H1 (cell line): ENCODE data around the gene PIGA. TPM values are rescaled to one million over a fixed set of nuclear protein-coding genes. Genes with fewer than 3 reads are reported as not detected.

Experiments
- ASH2L ChIP-seq: fragments of 200-600, 300-600 bp; sonication (generic); IDR thresholded peaks from one replicate; pipeline ENCODE4 v1.7.1; 2017; ENCODE audit warnings: low read length
- CHD1 ChIP-seq: IDR thresholded peaks from 2 replicates; pipeline ENCODE4 v1.6.1; 2012; ENCODE audit warnings: low read depth, low read length, improper control_type of control experiment
- NRF1 ChIP-seq: IDR thresholded peaks from 2 replicates; pipeline ENCODE4 v1.6.1; 2011; ENCODE audit warnings: mild to moderate bottlenecking, low read depth, low read length, improper control_type of control experiment
- SIRT6 ChIP-seq: IDR thresholded peaks from one replicate; pipeline ENCODE4 v1.7.1; 2012; ENCODE audit warnings: low read length, inconsistent platforms
- TBP ChIP-seq: IDR thresholded peaks from 2 replicates; pipeline ENCODE4 v1.6.1; 2011; ENCODE audit warnings: low read depth, low read length, improper control_type of control experiment
- polyA plus RNA-seq, 7 experiments: library from polyadenylated mRNA; depleted of rRNA in 3 of 7; stranded (reverse) in 5 of 7; unstranded in 2 of 7; fragments of >200 nt in 5 of 7; fragments of 200-250 nt in 2 of 7; gene quantifications; 1 replicate in 5 of 7; 2 replicates in 1 of 7; 4 replicates in 1 of 7; pipeline versions ENCODE4 v1.2.1 to v1.2.3, GENCODE V29; 2011 to 2013; ENCODE audit warnings: missing spikeins in 2 of 7, mixed read lengths in 2 of 7
- total RNA-seq: library from RNA; stranded (reverse); fragmentation: NEBNext Ultra II Directional; extraction: Animal tissue kit (Norgen Biotek cat#: 25700); gene quantifications from 2 replicates; pipeline ENCODE4 v1.2.1, GENCODE V29; 2021

The PIGA gene
- total and polyA plus RNA-seq, 2 of the 8 experiments (the other 6 are each of a cell fraction or from before 2014, with no cell fraction given): 5.0 to 13.4 TPM

DNA sequence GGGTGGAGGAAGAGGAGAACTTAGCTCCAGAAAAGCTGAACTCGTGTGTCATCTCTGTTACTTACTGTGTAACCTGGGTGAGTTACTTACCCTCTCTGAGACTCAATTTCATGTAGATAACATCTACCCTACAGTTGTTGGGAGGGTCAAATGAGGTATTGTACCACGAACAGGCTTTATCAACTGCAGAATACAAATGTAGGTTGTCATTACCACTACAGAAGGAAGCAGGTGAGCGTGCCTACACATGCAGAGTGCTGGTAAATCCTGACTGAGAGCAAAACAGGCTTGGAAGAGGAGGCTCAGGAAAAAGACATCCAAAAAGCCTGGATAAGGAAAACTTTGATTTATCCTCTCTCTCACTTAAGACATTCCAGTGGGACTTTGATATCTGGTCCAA, 7.2 kb downstream of the PIGA start (continued):
- no peak for TF ChIP-seq SIRT6
- TF ChIP-seq TBP: no peak
- no peak for TF ChIP-seq NRF1
- TF ChIP-seq ASH2L: no peak
- TF ChIP-seq CHD1: no peak
